MM.1S (cell line): ENCODE results near the gene PRKCE.

Source experiments
- CTCF ChIP-seq: fragments of 300-600 bp; sonication (generic); IDR thresholded peaks from 2 replicates; pipeline ENCODE4 v1.5.1; 2016; ENCODE audit warnings: antibody characterized with exemption, low read length, mixed read lengths
- EZH2phosphoT487 ChIP-seq: fragments of 300-600 bp; sonication (generic); IDR thresholded peaks from 2 replicates; pipeline ENCODE4 v1.6.1; 2018; ENCODE audit warnings: antibody characterized with exemption, low read length

GRCh38 chr2:45720210-45720609 lies 68.7 kb downstream of the PRKCE start:
- no peak for TF ChIP-seq CTCF
- no peak for TF ChIP-seq EZH2phosphoT487
